ENCODE measurements around the gene PIEZO1.

The PIEZO1 gene

DNA sequence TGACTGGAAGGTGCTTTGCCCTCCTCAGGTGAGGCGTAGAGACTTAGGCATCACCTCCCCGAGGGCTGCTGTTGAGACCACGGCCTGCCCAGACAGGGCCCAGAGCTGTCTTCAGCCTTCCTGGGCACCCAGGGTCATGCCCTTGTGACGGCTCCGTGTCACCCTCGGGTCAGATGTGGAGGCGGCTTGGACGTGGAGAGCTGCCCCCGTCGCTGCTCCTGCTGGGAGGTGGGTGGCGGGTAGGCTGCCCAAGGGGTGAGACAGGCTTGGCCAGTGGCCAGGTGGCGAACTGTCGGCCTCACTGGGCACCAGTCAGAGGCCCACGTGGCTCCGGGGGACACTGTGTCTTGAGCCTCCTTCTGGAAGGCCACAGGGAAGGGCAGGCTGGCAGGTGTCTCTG, 89.8 kb downstream of the PIEZO1 start:
- TF ChIP-seq, protein P1, sequence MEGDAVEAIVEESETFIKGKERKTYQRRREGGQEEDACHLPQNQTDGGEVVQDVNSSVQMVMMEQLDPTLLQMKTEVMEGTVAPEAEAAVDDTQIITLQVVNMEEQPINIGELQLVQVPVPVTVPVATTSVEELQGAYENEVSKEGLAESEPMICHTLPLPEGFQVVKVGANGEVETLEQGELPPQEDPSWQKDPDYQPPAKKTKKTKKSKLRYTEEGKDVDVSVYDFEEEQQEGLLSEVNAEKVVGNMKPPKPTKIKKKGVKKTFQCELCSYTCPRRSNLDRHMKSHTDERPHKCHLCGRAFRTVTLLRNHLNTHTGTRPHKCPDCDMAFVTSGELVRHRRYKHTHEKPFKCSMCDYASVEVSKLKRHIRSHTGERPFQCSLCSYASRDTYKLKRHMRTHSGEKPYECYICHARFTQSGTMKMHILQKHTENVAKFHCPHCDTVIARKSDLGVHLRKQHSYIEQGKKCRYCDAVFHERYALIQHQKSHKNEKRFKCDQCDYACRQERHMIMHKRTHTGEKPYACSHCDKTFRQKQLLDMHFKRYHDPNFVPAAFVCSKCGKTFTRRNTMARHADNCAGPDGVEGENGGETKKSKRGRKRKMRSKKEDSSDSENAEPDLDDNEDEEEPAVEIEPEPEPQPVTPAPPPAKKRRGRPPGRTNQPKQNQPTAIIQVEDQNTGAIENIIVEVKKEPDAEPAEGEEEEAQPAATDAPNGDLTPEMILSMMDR (conservative IDR thresholded peaks at IDR 0.05) = no peak
- TF ChIP-seq ZFX (IDR thresholded peaks at IDR 0.05) = no peak
- no peak overlapping the region for H3K27ac ChIP-seq

DNA sequence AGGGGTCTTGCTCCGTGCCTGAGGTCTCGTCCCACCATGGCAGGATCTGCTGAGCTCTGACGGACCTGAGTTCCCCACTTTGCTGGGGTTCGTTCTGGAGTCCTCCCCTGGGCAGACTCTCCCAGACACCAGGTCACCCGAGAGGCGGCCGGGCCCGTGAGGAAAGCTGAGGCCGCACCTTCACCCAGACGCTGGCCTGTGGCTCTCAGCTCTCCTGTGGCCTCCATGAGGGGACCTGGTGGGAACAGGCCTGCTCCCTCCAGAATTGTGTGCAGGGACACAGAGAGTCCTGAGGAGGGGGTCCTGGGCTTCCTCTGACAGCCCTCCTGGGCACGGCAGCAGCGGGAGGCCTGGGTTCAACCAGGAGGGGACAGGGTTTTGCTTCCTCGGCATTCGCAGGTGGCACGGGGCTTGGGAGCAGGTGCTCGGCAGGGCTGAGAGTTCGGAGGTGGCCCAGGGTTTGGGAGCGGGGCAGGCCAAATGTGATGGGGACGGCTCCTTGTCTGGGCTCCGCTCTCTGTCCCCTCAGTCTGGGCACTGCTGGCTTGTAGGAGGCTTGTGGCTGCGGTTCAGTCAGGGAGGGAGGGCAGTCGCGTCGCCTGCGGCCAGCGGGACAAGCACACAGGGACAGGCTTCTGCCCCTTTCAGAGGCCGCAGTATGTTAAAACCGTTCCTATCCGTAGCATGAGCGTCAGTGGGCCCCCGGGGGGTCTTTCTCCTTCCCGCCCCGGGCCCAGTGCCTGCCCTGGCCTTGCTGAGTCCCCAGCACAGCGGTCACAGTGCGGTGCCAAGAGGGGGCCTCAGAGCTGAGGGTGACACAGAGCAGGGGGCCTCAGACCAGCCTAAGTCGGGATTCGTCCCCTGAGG, 90.6 kb downstream of the PIEZO1 start:
- TF ChIP-seq, protein P1 (conservative IDR thresholded peaks at IDR 0.05) = no peak
- no peak for TF ChIP-seq ZFX (IDR thresholded peaks at IDR 0.05)

DNA sequence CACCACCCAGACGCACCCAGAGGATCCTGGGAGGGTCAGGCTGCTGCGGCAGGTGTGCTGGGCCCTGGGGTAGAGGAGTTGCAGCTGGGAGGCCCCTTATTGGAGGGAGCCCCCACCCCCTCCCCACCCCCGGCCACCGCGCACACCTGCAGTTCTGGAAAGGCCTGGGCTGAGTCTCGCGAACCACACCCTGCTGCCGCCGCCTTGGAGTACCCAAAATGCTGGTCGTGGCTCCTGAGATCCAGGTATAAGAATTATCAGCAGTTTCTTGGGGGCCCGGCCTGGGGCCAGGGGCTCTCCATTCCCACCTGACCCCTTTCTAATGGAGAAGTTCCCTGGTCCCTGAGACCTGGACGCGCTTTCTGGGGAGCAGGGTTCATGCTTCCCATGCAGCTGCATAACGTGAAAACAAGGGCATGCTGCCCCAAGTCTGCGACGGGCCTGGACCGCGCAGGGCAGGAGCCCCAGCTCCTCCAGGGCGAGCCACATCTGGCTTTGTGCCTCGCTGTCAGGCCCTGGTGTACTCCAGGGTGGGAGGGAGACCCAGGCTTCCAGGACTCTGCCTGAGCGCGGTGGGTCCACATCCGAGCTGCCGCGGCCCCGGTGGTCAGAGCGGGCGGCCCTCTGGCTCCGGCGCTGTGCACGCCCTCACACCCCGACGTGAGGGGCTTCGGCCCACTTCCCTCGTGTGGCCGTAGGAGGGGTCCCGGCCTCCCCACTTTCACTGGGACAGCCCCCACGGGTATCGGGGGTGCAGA, 91.4 kb downstream of the PIEZO1 start:
- no peak for TF ChIP-seq ZFX (IDR thresholded peaks at IDR 0.05)
- TF ChIP-seq, protein P1 (conservative IDR thresholded peaks at IDR 0.05) = no peak
- no peak overlapping the region for H3K27ac ChIP-seq

More for the DNA sequence above, 90.6 kb downstream of the PIEZO1 start:
- H3K27ac ChIP-seq = no peak overlapping the region

- TF ChIP-seq ZFX (IDR thresholded peaks at IDR 0.05) = no peak
- TF ChIP-seq, protein P1 (conservative IDR thresholded peaks at IDR 0.05) = no peak
- H3K27ac ChIP-seq = no peak overlapping the region
Observed at GRCh38 chr16:88692861-88693260, 92.2 kb downstream of the PIEZO1 start.

- no peak overlapping the region for H3K27ac ChIP-seq
- no peak for TF ChIP-seq ZFX (IDR thresholded peaks at IDR 0.05)
- TF ChIP-seq, protein P1 (conservative IDR thresholded peaks at IDR 0.05) = no peak
Observed at GRCh38 chr16:88691924-88692560, 93.0 kb downstream of the PIEZO1 start.

- H3K27ac ChIP-seq = no peak overlapping the region
- TF ChIP-seq, protein P1 (conservative IDR thresholded peaks at IDR 0.05) = no peak
- TF ChIP-seq ZFX (IDR thresholded peaks at IDR 0.05) = no peak
Observed at GRCh38 chr16:88691129-88691813, 93.7 kb downstream of the PIEZO1 start.

All from C4-2B (cell line).